Measurements from ENCODE around the gene ECM2. TPM values are rescaled to one million over a fixed set of nuclear protein-coding genes. Genes with fewer than 3 reads are reported as not detected.
A peak's percentile ranks its signal among the peaks of the same experiment; 100 is the strongest.

ECM2 gene
- total and polyA plus RNA-seq, 4 donors = 47.8 to 102 (median 60.1) TPM

- DNase-seq (no peak), ATAC-seq (ENCODE audit: low FRiP score) (no peak)
- H3K9me3 ChIP-seq (ENCODE audit: control insufficient read depth, low read length) = no peaks in the 10 kb centered on the region
- intact Hi-C loops (cut with DNase I) = loop anchor here (2.0 to 5.0 kb wide), 2 partner anchors 37 to 69 kb away; no protein-coding TSS in a partner anchor
- H3K27me3 ChIP-seq (ENCODE audit: control insufficient read depth in 1 of 2, insufficient read depth in 2 of 2, low read length in 1 of 2) = no peaks in the 10 kb centered on the region
- H3K4me3 ChIP-seq (ENCODE audit: low read length in 2 of 2) = peak overlapping the region; percentile 67 to 76
- peaks cover 0 to 2% of the 10 kb centered on the region in 2 donors for H3K4me1 ChIP-seq (ENCODE audit: control insufficient read depth in 1 of 2, insufficient read depth in 2 of 2, low read length in 2 of 2)
- peaks cover 0 to 2% of the 10 kb centered on the region in 2 donors for H3K36me3 ChIP-seq (ENCODE audit: control insufficient read depth in 1 of 2, insufficient read depth in 2 of 2, low read length in 1 of 2)
- no peak overlapping the region for H3K27ac ChIP-seq (ENCODE audit: low read depth in 1 of 2, low read length in 2 of 2)
- WGBS, 2 donors = 63 to 88% methylated on average over 3 of the region's 3 CpGs
Observed at GRCh38 chr9:92534204-92534603, 1.6 kb downstream of the ECM2 start.

DNA sequence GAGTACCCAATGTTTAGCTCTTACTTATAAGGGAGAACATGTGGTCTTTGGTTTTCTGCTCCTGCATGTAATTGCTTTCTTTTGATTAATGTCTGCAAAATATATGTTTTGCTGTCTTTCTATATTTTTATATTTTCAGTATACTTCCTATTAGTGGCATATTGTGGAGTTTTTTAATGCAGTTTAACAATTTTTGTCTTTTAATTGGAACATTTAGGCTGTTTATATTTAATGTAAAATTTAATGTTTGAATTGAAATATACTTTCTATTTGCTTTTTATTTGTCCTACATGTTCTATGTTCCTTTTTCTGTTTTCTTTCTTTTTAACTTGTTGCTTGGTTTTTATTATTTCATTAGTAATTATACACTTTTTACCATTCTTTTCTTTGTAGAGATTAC lies 4.9 kb downstream of the ECM2 start:
- ATAC-seq (ENCODE audit: low FRiP score) (no peak), DNase-seq (no peak)
- Histone ChIP-seq H3K27me3 (ENCODE audit: control insufficient read depth in 1 of 2, insufficient read depth in 2 of 2, low read length in 1 of 2) (no peaks in the 10 kb centered on the region), H3K36me3 (ENCODE audit: control insufficient read depth in 1 of 2, insufficient read depth in 2 of 2, low read length in 1 of 2) (peaks cover 0 to 2% of the 10 kb centered on the region in 2 donors), H3K27ac (ENCODE audit: low read depth in 1 of 2, low read length in 2 of 2) (no peak overlapping the region), H3K4me3 (ENCODE audit: low read length in 2 of 2) (no peak overlapping the region), H3K9me3 (ENCODE audit: control insufficient read depth, low read length) (no peaks in the 10 kb centered on the region), H3K4me1 (ENCODE audit: control insufficient read depth in 1 of 2, insufficient read depth in 2 of 2, low read length in 2 of 2) (peaks cover 0 to 4% of the 10 kb centered on the region in 2 donors)
- intact Hi-C loops (cut with DNase I) = loop anchor here in 1 of 2 donors (5.0 kb wide), 1 partner anchor 34 kb away; no protein-coding TSS in a partner anchor

DNA sequence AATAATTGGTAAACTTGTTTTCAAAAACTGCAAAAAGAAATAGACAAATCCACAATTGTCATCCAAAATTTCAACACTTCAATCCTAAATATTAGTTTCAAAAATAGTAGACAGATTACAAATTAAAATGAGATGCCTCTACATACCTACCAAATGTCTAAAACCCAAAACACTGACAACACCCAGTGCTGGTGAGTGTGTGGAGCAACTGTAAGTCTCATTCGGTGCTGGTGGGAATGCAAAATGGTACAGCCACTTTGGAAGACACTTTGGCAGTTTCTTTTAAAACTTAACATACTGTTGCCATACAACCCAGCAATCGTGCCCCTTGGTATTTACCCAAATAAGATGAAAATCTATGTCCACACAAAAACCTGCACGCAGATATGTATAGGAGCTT lies 6.7 kb downstream of the ECM2 start:
- 92 to 94% methylated on average over 3 of the region's 3 CpGs for WGBS, 2 donors
- no peaks in the 10 kb centered on the region for H3K36me3 ChIP-seq (ENCODE audit: control insufficient read depth in 1 of 2, insufficient read depth in 2 of 2, low read length in 1 of 2)
- intact Hi-C loops (cut with DNase I) = no loop called here
- no peaks in the 10 kb centered on the region for H3K9me3 ChIP-seq (ENCODE audit: control insufficient read depth, low read length)
- no peaks in the 10 kb centered on the region for H3K27me3 ChIP-seq (ENCODE audit: control insufficient read depth in 1 of 2, insufficient read depth in 2 of 2, low read length in 1 of 2)
- H3K27ac ChIP-seq (ENCODE audit: low read depth in 1 of 2, low read length in 2 of 2) = no peak overlapping the region
- ATAC-seq (ENCODE audit: low FRiP score) (no peak), DNase-seq (no peak)
- H3K4me3 ChIP-seq (ENCODE audit: low read length in 2 of 2) = no peak overlapping the region
- H3K4me1 ChIP-seq (ENCODE audit: control insufficient read depth in 1 of 2, insufficient read depth in 2 of 2, low read length in 2 of 2) = peaks cover 0 to 2% of the 10 kb centered on the region in 2 donors

GRCh38 chr9:92528522-92528849 lies 7.3 kb downstream of the ECM2 start:
- Histone ChIP-seq H3K4me1 (ENCODE audit: control insufficient read depth in 1 of 2, insufficient read depth in 2 of 2, low read length in 2 of 2) (peaks cover 0 to 2% of the 10 kb centered on the region in 2 donors), H3K4me3 (ENCODE audit: low read length in 2 of 2) (no peak overlapping the region), H3K9me3 (ENCODE audit: control insufficient read depth, low read length) (no peaks in the 10 kb centered on the region), H3K36me3 (ENCODE audit: control insufficient read depth in 1 of 2, insufficient read depth in 2 of 2, low read length in 1 of 2) (no peaks in the 10 kb centered on the region), H3K27ac (ENCODE audit: low read depth in 1 of 2, low read length in 2 of 2) (no peak overlapping the region), H3K27me3 (ENCODE audit: control insufficient read depth in 1 of 2, insufficient read depth in 2 of 2, low read length in 1 of 2) (no peaks in the 10 kb centered on the region)
- ATAC-seq (ENCODE audit: low FRiP score) (no peak), DNase-seq (no peak)
- intact Hi-C loops (cut with DNase I) = no loop called here
- 88 to 92% methylated on average over 1 of the region's 1 CpG for WGBS, 2 donors

GRCh38 chr9:92527832-92528521 lies 7.8 kb downstream of the ECM2 start:
- Histone ChIP-seq H3K27ac (ENCODE audit: low read depth in 1 of 2, low read length in 2 of 2) (no peak overlapping the region), H3K4me1 (ENCODE audit: control insufficient read depth in 1 of 2, insufficient read depth in 2 of 2, low read length in 2 of 2) (peaks cover 0 to 2% of the 10 kb centered on the region in 2 donors), H3K36me3 (ENCODE audit: control insufficient read depth in 1 of 2, insufficient read depth in 2 of 2, low read length in 1 of 2) (no peaks in the 10 kb centered on the region), H3K27me3 (ENCODE audit: control insufficient read depth in 1 of 2, insufficient read depth in 2 of 2, low read length in 1 of 2) (no peaks in the 10 kb centered on the region), H3K9me3 (ENCODE audit: control insufficient read depth, low read length) (no peaks in the 10 kb centered on the region), H3K4me3 (ENCODE audit: low read length in 2 of 2) (no peak overlapping the region)
- intact Hi-C loops (cut with DNase I) = no loop called here
- WGBS, 2 donors = 83 to 89% methylated on average over 4 of the region's 4 CpGs
- no peak for DNase-seq
- no peak for ATAC-seq (ENCODE audit: low FRiP score)

DNA sequence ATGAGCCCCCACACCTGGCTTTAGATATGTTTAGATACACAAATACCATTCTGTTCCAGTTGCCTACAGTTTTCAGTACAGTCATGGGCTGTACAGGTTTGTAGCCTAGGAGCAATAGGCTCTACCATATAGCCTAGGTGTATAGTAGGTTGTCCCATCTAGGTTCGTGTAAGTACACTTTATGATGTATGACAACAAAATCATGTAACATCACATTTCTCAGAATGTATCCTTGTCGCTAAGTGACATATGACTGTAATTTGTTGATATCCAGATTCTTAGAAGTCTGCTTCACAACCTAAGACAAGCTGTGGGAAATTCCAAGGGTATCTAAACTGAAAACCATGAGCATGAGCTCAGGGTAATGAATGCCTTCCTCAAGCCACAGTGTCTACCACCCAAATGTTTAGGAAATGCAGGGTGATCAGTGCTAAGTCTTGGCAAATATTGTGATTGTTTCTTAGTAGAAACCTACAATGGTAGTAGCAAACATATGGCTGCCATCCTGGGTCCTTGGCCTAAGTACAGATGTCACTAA lies 8.4 kb downstream of the ECM2 start:
- Histone ChIP-seq H3K4me1 (ENCODE audit: control insufficient read depth in 1 of 2, insufficient read depth in 2 of 2, low read length in 2 of 2) (peaks cover 0 to 2% of the 10 kb centered on the region in 2 donors), H3K36me3 (ENCODE audit: control insufficient read depth in 1 of 2, insufficient read depth in 2 of 2, low read length in 1 of 2) (no peaks in the 10 kb centered on the region), H3K4me3 (ENCODE audit: low read length in 2 of 2) (no peak overlapping the region), H3K27me3 (ENCODE audit: control insufficient read depth in 1 of 2, insufficient read depth in 2 of 2, low read length in 1 of 2) (no peaks in the 10 kb centered on the region), H3K9me3 (ENCODE audit: control insufficient read depth, low read length) (no peaks in the 10 kb centered on the region), H3K27ac (ENCODE audit: low read depth in 1 of 2, low read length in 2 of 2) (no peak overlapping the region)
- WGBS, 2 donors = 96 to 99% methylated on average over 2 of the region's 2 CpGs
- intact Hi-C loops (cut with DNase I) = no loop called here
- ATAC-seq (ENCODE audit: low FRiP score) (no peak), DNase-seq (no peak)

DNA sequence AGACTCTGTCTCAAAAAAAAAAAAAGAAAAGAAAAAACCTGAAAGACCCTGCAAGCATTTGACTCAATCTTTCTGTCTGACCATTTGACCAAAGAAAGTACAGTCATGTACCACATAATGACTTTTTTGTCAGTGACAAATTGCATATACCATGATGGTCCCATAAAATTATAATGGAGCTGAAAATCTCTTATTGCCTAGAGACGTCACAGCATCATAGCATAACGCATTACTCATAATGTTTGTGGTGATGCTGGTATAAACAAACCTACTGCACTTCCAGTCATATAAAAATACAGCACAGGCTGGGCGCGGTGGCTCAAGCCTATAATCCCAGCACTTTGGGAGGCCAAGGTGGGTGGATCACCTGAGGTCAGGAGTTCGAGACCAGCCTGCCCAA lies 10.5 kb downstream of the ECM2 start:
- no peak for DNase-seq
- WGBS, 2 donors = 94 to 98% methylated on average over 5 of the region's 5 CpGs
- Histone ChIP-seq H3K27me3 (ENCODE audit: control insufficient read depth in 1 of 2, insufficient read depth in 2 of 2, low read length in 1 of 2) (no peaks in the 10 kb centered on the region), H3K4me1 (ENCODE audit: control insufficient read depth in 1 of 2, insufficient read depth in 2 of 2, low read length in 2 of 2) (peaks cover 0 to 2% of the 10 kb centered on the region in 2 donors), H3K27ac (ENCODE audit: low read depth in 1 of 2, low read length in 2 of 2) (no peak overlapping the region), H3K36me3 (ENCODE audit: control insufficient read depth in 1 of 2, insufficient read depth in 2 of 2, low read length in 1 of 2) (no peaks in the 10 kb centered on the region), H3K9me3 (ENCODE audit: control insufficient read depth, low read length) (no peaks in the 10 kb centered on the region), H3K4me3 (ENCODE audit: low read length in 2 of 2) (no peak overlapping the region)
- ATAC-seq (ENCODE audit: low FRiP score) = no peak
- intact Hi-C loops (cut with DNase I) = no loop called here

- ATAC-seq (ENCODE audit: low FRiP score) = no peak
- H3K36me3 ChIP-seq (ENCODE audit: control insufficient read depth in 1 of 2, insufficient read depth in 2 of 2, low read length in 1 of 2) = peaks cover 2% of the 10 kb centered on the region in 2 donors
- H3K4me3 ChIP-seq (ENCODE audit: low read length in 2 of 2) = no peak overlapping the region
- intact Hi-C loops (cut with DNase I) = no loop called here
- no peak overlapping the region for H3K27ac ChIP-seq (ENCODE audit: low read depth in 1 of 2, low read length in 2 of 2)
- no peak for DNase-seq
- WGBS, 2 donors = 97% methylated on average over 1 of the region's 1 CpG
- H3K27me3 ChIP-seq (ENCODE audit: control insufficient read depth in 1 of 2, insufficient read depth in 2 of 2, low read length in 1 of 2) = no peaks in the 10 kb centered on the region
- H3K4me1 ChIP-seq (ENCODE audit: control insufficient read depth in 1 of 2, insufficient read depth in 2 of 2, low read length in 2 of 2) = peaks cover 0 to 2% of the 10 kb centered on the region in 2 donors
- H3K9me3 ChIP-seq (ENCODE audit: control insufficient read depth, low read length) = no peaks in the 10 kb centered on the region
Observed at GRCh38 chr9:92524881-92525280, 10.9 kb downstream of the ECM2 start.
